HFF-Myc (cell line): ENCODE data around the gene PHACTR2.
"Not testable (repeated sequence)": the region's sequence is repeated elsewhere in the genome, so short reads cannot be mapped to it uniquely, and the experiment has no call there.

ENCODE experiments used
- DNase-seq: peaks from one replicate; pipeline ENCODE4 v3.0.0-alpha.2; 2011; ENCODE audit warnings: low read depth; ENCODE audit errors: extremely low read depth
- H3K4me3 ChIP-seq: replicated peaks from 2 replicates; pipeline ENCODE4 v1.5.1; 2011; ENCODE audit warnings: low read depth, mild to moderate bottlenecking, control low read depth, low read length
- TF ChIP-seq, protein P1 (sequence below): IDR thresholded peaks from 2 replicates; pipeline ENCODE4 v1.5.1; 2012; ENCODE audit warnings: mild to moderate bottlenecking, low read depth, low read length, control low read depth; ENCODE audit errors: missing control alignments

The PHACTR2 gene

DNA sequence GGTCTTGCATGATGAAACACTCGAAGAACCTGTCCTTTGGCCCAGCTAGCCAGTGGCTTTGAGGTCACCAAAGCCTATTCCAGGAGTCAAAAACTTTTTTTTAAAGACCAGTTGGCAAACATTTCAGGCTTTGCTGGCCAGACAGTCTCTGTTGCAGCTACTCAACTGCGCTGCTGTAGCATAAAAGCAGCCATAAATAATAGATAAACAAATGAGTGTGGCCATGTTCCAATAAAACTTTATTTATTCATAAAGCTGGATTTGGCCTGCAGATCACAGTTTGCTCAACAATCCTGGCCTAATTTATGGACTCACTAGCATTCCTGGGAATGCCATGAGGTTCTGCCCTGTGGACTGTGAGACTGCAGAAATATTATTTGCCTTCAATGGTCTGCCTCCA lies 96.6 kb downstream of the PHACTR2 start:
- TF ChIP-seq, protein P1, sequence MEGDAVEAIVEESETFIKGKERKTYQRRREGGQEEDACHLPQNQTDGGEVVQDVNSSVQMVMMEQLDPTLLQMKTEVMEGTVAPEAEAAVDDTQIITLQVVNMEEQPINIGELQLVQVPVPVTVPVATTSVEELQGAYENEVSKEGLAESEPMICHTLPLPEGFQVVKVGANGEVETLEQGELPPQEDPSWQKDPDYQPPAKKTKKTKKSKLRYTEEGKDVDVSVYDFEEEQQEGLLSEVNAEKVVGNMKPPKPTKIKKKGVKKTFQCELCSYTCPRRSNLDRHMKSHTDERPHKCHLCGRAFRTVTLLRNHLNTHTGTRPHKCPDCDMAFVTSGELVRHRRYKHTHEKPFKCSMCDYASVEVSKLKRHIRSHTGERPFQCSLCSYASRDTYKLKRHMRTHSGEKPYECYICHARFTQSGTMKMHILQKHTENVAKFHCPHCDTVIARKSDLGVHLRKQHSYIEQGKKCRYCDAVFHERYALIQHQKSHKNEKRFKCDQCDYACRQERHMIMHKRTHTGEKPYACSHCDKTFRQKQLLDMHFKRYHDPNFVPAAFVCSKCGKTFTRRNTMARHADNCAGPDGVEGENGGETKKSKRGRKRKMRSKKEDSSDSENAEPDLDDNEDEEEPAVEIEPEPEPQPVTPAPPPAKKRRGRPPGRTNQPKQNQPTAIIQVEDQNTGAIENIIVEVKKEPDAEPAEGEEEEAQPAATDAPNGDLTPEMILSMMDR = no peak
- DNase-seq = no peak
- H3K4me3 ChIP-seq = no peak overlapping the region

DNA sequence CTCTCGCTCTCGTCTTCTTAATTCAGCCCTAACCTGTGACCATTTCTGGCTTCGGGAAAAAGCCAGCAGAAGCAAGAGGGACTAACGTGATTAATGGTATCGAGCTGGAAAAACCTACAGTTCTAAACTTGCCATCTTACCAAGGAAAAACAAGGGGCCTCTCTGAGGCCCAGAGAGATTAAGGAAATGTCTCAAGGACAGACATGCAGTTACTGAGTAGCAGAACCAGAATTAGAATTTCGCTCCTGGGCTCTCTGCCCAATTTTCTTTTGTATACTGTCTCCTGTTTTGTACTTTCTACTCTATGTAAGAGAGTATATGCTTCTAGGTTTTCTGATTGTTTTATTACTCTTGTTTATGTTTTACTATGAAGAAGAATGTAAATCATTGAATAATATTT lies 97.6 kb downstream of the PHACTR2 start:
- H3K4me3 ChIP-seq = no peak overlapping the region
- TF ChIP-seq, protein P1 = no peak
- DNase-seq = no peak

GRCh38 chr6:143778926-143779325 lies 101.2 kb downstream of the PHACTR2 start:
- H3K4me3 ChIP-seq = no peak overlapping the region
- TF ChIP-seq, protein P1 = no peak
- DNase-seq = no peak

GRCh38 chr6:143782481-143782880 lies 104.7 kb downstream of the PHACTR2 start:
- TF ChIP-seq, protein P1 = no peak
- DNase-seq = no peak
- H3K4me3 ChIP-seq = no peak overlapping the region

- TF ChIP-seq, protein P1 = no peak
- no peak for DNase-seq
- H3K4me3 ChIP-seq = no peak overlapping the region
Observed at GRCh38 chr6:143783077-143783476, 105.3 kb downstream of the PHACTR2 start.

DNA sequence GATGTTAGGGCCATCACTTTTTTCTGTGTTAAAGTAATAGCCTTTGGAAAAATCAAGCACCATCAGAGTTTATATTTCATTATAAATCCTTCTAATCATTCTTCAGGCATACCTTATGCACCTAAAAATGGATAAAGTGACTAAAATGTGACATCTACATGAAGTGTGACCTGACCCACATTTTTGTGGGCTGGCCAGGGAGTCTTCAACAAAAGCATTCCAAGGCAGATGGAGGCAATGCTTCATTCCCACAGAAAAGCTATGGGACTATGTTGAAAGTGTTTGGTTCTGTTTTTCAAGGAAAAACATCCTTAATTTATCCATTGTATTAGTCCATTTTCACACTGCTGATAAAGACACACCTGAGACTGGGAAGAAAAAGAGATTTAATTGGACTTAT lies 106.6 kb downstream of the PHACTR2 start:
- DNase-seq = no peak
- TF ChIP-seq, protein P1 = no peak
- H3K4me3 ChIP-seq = no peak overlapping the region

DNA sequence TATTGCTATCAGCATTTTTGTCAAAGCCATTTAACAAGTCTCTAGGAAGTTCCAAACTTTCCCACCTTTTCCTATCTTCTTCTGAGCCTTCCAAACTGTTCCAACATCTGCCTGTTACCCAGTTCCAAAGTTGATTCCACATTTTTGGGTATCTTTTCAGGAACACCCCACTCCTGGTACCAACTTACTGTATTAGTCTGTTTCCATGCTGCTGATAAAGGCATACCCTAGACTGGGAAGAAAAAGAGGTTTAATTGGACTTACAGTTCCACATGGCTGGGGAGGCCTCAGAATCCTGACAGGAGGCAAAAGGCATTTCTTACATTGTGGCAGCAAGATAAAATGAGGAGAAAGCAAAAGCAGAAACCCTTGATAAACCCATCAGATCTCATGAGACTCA lies 108.6 kb downstream of the PHACTR2 start:
- not testable (repeated sequence) for H3K4me3 ChIP-seq, DNase-seq
